ENCODE measurements around the gene AMIGO2.

GRCh38 chr12:47110718-47111391, 31.1 kb upstream of the AMIGO2 start:
- TF ChIP-seq, protein P1, sequence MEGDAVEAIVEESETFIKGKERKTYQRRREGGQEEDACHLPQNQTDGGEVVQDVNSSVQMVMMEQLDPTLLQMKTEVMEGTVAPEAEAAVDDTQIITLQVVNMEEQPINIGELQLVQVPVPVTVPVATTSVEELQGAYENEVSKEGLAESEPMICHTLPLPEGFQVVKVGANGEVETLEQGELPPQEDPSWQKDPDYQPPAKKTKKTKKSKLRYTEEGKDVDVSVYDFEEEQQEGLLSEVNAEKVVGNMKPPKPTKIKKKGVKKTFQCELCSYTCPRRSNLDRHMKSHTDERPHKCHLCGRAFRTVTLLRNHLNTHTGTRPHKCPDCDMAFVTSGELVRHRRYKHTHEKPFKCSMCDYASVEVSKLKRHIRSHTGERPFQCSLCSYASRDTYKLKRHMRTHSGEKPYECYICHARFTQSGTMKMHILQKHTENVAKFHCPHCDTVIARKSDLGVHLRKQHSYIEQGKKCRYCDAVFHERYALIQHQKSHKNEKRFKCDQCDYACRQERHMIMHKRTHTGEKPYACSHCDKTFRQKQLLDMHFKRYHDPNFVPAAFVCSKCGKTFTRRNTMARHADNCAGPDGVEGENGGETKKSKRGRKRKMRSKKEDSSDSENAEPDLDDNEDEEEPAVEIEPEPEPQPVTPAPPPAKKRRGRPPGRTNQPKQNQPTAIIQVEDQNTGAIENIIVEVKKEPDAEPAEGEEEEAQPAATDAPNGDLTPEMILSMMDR (conservative IDR thresholded peaks at IDR 0.05 in 1 of 2, IDR thresholded peaks at IDR 0.05 in 1 of 2; ENCODE audit: low read depth in 1 of 2, low read length in 2 of 2): no peak
- TF ChIP-seq EZH2 (IDR thresholded peaks at IDR 0.05; ENCODE audit: low read length, missing control alignments): no peak

Measured in fibroblast of lung (primary cell).